Hepatocyte (in vitro differentiated cells): ENCODE measurements around the gene RSPO1.

Experiments
- CTCF ChIP-seq: fragments of 200-600 bp; sonication (generic); IDR thresholded peaks from 2 replicates; pipeline ENCODE4 v1.5.1; 2016; ENCODE audit warnings: antibody characterized with exemption, mild to moderate bottlenecking; ENCODE audit not compliant: poor library complexity
- EZH2 ChIP-seq: fragments of 200-600 bp; sonication (generic); IDR thresholded peaks from 2 replicates; pipeline ENCODE4 v1.6.1; 2016; ENCODE audit warnings: antibody characterized with exemption, mild to moderate bottlenecking, borderline replicate concordance

GRCh38 chr1:37663426-37664000 lies 28.8 kb upstream of the RSPO1 start:
- TF ChIP-seq CTCF (no peak), EZH2 (no peak)
